SK-N-MC (cell line): ENCODE measurements around the gene BAHCC1.

Experiments
- EZH2 ChIP-seq: fragments of 200-600 bp; sonication (generic); IDR thresholded peaks from one replicate; pipeline ENCODE4 v1.6.1; 2017; ENCODE audit warnings: antibody characterized with exemption
- FOXP2 ChIP-seq: optimal IDR thresholded peaks from 2 replicates; pipeline ENCODE3; 2011; ENCODE audit warnings: mild to moderate bottlenecking, moderate library complexity; ENCODE audit not compliant: insufficient read depth; ENCODE audit errors: extremely low read length, control extremely low read depth
- POLR2AphosphoS5 ChIP-seq: IDR thresholded peaks from 2 replicates; pipeline ENCODE4 v1.6.1; 2012; ENCODE audit warnings: mild to moderate bottlenecking, low read depth, low read length, borderline replicate concordance

GRCh38 chr17:81498953-81499600, 103.8 kb downstream of the BAHCC1 start:
- no peak for TF ChIP-seq POLR2AphosphoS5
- no peak for TF ChIP-seq FOXP2
- TF ChIP-seq EZH2, result no peak
